ENCODE measurements around the gene TNXB. TPM values are rescaled to one million over a fixed set of nuclear protein-coding genes. Genes with fewer than 3 reads are reported as not detected.

Gene TNXB
- total and polyA plus RNA-seq, 2 experiments from 2014 or later, result 2.0 to 6.0 TPM

- peaks cover 35% of the 10 kb centered on the region for H3K36me3 Mint-ChIP-seq (ENCODE audit: low read depth)
- Histone ChIP-seq H3F3A (replicated peaks; ENCODE audit: low read depth) (peaks cover 10% of the 10 kb centered on the region; the same call in 1 of the 2 replicates), H4K20me1 (replicated peaks; ENCODE audit: insufficient read depth) (0 out of 2 replicates have a peak, but pooled peaks cover 5% of the 10 kb centered on the region), H3K4me1 (ENCODE audit: insufficient read depth) (peaks cover 21% of the 10 kb centered on the region), H3K27me3 (ENCODE audit: insufficient read depth) (no peaks in the 10 kb centered on the region), H3K4me3 (peak overlapping the region; percentile 86), H3K9me2 (ENCODE audit: insufficient read depth) (no peaks in the 10 kb centered on the region), H3K4me2 (peak overlapping the region; percentile 86), H3K79me2 (replicated peaks; ENCODE audit: insufficient read depth) (peaks cover 20% of the 10 kb centered on the region), H3K27ac (ENCODE audit: low read depth) (no peak overlapping the region), H2AFZ (no peak overlapping the region), H3K36me3 (ENCODE audit: insufficient read depth) (0 out of 2 replicates have a peak, but pooled peaks cover 7% of the 10 kb centered on the region)
- ATAC-seq (no peak), DNase-seq (ENCODE audit: low spot score) (no peak)
- no peaks in the 10 kb centered on the region for H3K9me3 Mint-ChIP-seq
- peak overlapping the region; percentile 100 for H3K4me3 Mint-ChIP-seq
- H3K27me3 Mint-ChIP-seq (ENCODE audit: insufficient read depth, low read depth, poor library complexity), result peaks cover 16% of the 10 kb centered on the region
- peak overlapping the region; percentile 99; the same call in 1 of the 2 replicates for H3K27ac Mint-ChIP-seq
- no peak for TF ChIP-seq POLR2AphosphoS5 (IDR thresholded peaks at IDR 0.05; ENCODE audit: low read depth)
- TF ChIP-seq CTCF (conservative IDR thresholded peaks at IDR 0.05; ENCODE audit: low read depth in 2 of 2), result no peak
- TF ChIP-seq ZNF331 (CRISPR knock-in tag; IDR thresholded peaks at IDR 0.05; ENCODE audit: low read depth), result no peak
- TF ChIP-seq EZH2 (IDR thresholded peaks at IDR 0.05; ENCODE audit: low read depth, unreplicated experiment), result no peak
- TF ChIP-seq, protein P1, sequence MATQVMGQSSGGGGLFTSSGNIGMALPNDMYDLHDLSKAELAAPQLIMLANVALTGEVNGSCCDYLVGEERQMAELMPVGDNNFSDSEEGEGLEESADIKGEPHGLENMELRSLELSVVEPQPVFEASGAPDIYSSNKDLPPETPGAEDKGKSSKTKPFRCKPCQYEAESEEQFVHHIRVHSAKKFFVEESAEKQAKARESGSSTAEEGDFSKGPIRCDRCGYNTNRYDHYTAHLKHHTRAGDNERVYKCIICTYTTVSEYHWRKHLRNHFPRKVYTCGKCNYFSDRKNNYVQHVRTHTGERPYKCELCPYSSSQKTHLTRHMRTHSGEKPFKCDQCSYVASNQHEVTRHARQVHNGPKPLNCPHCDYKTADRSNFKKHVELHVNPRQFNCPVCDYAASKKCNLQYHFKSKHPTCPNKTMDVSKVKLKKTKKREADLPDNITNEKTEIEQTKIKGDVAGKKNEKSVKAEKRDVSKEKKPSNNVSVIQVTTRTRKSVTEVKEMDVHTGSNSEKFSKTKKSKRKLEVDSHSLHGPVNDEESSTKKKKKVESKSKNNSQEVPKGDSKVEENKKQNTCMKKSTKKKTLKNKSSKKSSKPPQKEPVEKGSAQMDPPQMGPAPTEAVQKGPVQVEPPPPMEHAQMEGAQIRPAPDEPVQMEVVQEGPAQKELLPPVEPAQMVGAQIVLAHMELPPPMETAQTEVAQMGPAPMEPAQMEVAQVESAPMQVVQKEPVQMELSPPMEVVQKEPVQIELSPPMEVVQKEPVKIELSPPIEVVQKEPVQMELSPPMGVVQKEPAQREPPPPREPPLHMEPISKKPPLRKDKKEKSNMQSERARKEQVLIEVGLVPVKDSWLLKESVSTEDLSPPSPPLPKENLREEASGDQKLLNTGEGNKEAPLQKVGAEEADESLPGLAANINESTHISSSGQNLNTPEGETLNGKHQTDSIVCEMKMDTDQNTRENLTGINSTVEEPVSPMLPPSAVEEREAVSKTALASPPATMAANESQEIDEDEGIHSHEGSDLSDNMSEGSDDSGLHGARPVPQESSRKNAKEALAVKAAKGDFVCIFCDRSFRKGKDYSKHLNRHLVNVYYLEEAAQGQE (IDR thresholded peaks at IDR 0.05; ENCODE audit: unreplicated experiment), result no peak
- TF ChIP-seq EZH2phosphoT487 (IDR thresholded peaks at IDR 0.05; ENCODE audit: unreplicated experiment), result no peak
- no peak for TF ChIP-seq ZNF114 (CRISPR knock-in tag; IDR thresholded peaks at IDR 0.05)
- TF ChIP-seq, protein P2, sequence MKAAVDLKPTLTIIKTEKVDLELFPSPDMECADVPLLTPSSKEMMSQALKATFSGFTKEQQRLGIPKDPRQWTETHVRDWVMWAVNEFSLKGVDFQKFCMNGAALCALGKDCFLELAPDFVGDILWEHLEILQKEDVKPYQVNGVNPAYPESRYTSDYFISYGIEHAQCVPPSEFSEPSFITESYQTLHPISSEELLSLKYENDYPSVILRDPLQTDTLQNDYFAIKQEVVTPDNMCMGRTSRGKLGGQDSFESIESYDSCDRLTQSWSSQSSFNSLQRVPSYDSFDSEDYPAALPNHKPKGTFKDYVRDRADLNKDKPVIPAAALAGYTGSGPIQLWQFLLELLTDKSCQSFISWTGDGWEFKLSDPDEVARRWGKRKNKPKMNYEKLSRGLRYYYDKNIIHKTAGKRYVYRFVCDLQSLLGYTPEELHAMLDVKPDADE (IDR thresholded peaks at IDR 0.05), result no peak
- TF ChIP-seq STAT1 (IDR thresholded peaks at IDR 0.05; ENCODE audit: unreplicated experiment), result no peak
- TF ChIP-seq ZNF462 (CRISPR knock-in tag; IDR thresholded peaks at IDR 0.05), result no peak
- TF ChIP-seq NANOG (IDR thresholded peaks at IDR 0.05; ENCODE audit: borderline replicate concordance), result no peak
- no peak for TF ChIP-seq JUNB (IDR thresholded peaks at IDR 0.05; ENCODE audit: unreplicated experiment)
- no peak for TF ChIP-seq CREB1 (CRISPR knock-in tag; IDR thresholded peaks at IDR 0.05; ENCODE audit: low read depth)
- peaks cover 23% of the 10 kb centered on the region for H3K4me1 Mint-ChIP-seq
Observed at GRCh38 chr6:32126880-32127279, 17.7 kb upstream of the TNXB start.
